Fibroblast of the aortic adventitia (primary cell): ENCODE results near the gene AHNAK. TPM values are rescaled to one million over a fixed set of nuclear protein-coding genes. Genes with fewer than 3 reads are reported as not detected.

ENCODE experiments used
- DNase-seq: peaks from one replicate; pipeline ENCODE4 v3.0.0-alpha.2; 2010; ENCODE audit warnings: low read depth
- H3K4me3 ChIP-seq: 2 replicates; pipeline ENCODE4 v1.5.1; 2011; ENCODE audit warnings: low read depth, mild to moderate bottlenecking, control low read depth, low read length, moderate library complexity
- CTCF ChIP-seq: IDR thresholded peaks from 2 replicates; pipeline ENCODE4 v1.5.1; 2011; ENCODE audit warnings: mild to moderate bottlenecking, low read length, control low read depth, inconsistent platforms; ENCODE audit not compliant: insufficient read depth
- total RNA-seq: library from RNA; depleted of rRNA; stranded (reverse); fragments of >200 nt; gene quantifications from 2 replicates; pipeline ENCODE4 v1.2.3, GENCODE V29; 2012; ENCODE audit warnings: low replicate concordance

AHNAK gene
- total RNA-seq, 1 donor: 737 TPM

- no peak overlapping the region for H3K4me3 ChIP-seq
- DNase-seq: no peak
- no peak for TF ChIP-seq CTCF
These were observed 146.3 kb downstream of the AHNAK start for GRCh38 chr11:62400281-62400680.

- peak; percentile 19 for TF ChIP-seq CTCF
- no peak overlapping the region for H3K4me3 ChIP-seq
- DNase-seq: no peak
These were observed 146.7 kb downstream of the AHNAK start for GRCh38 chr11:62399878-62400266.

- H3K4me3 ChIP-seq: no peak overlapping the region
- peak; percentile 65 for DNase-seq
- TF ChIP-seq CTCF: no peak
These were observed 147.3 kb downstream of the AHNAK start for GRCh38 chr11:62399172-62399877.

- TF ChIP-seq CTCF: no peak
- no peak overlapping the region for H3K4me3 ChIP-seq
- peak; percentile 92 for DNase-seq
These were observed 148.3 kb downstream of the AHNAK start for GRCh38 chr11:62398011-62398994.

- no peak for DNase-seq
These were observed 150.6 kb downstream of the AHNAK start for GRCh38 chr11:62395885-62396551.

More at GRCh38 chr11:62395885-62396551, 150.6 kb downstream of the AHNAK start:
- no peak overlapping the region for H3K4me3 ChIP-seq
- TF ChIP-seq CTCF: no peak
